Suprapubic skin (tissue), 3 donors: ENCODE results near the gene TTLL6.

ENCODE experiments used
- EP300 ChIP-seq: sonication (generic); formaldehyde crosslinking; IDR thresholded peaks from one replicate; pipeline ENCODE4 v1.6.1; 2017; ENCODE audit warnings: antibody characterized with exemption
- POLR2A ChIP-seq, 2 donors: fragments of 450-650 bp; IDR thresholded peaks; one replicate each; pipeline ENCODE4 v1.6.1; 2017; ENCODE audit warnings: antibody characterized with exemption in 2 of 2, mild to moderate bottlenecking in 2 of 2, moderate library complexity in 2 of 2
- TF ChIP-seq, protein P1 (sequence below), 2 donors: fragments of 200-600 bp in 1 of 2; fragments of 450-650 bp in 1 of 2; sonication (generic) in 1 of 2; IDR thresholded peaks; one replicate each; pipeline ENCODE4 v1.5.1; 2016 to 2019; ENCODE audit warnings: antibody characterized with exemption in 2 of 2, mild to moderate bottlenecking in 1 of 2, moderate library complexity in 1 of 2

DNA sequence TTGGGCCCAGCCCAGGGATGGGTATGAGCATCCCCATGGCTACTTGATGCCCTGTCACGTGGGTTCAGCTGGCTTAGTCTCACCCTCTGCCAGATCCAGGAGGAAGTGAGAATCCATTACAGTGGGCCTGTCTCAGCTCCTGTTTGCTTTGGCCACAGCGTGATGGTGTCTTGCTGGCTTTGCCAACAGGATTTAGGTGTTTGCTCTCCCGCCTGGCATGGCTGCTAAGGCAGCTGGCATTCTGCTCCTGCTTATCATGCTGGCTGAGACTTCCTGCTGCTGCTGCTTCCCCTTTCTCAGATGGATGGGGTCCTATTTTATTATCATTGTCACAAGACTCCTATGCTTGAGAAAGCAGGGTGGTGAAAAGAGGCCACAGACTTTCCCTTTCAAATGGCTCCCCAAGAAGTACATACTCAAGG lies 60.2 kb downstream of the TTLL6 start:
- TF ChIP-seq, protein P1, sequence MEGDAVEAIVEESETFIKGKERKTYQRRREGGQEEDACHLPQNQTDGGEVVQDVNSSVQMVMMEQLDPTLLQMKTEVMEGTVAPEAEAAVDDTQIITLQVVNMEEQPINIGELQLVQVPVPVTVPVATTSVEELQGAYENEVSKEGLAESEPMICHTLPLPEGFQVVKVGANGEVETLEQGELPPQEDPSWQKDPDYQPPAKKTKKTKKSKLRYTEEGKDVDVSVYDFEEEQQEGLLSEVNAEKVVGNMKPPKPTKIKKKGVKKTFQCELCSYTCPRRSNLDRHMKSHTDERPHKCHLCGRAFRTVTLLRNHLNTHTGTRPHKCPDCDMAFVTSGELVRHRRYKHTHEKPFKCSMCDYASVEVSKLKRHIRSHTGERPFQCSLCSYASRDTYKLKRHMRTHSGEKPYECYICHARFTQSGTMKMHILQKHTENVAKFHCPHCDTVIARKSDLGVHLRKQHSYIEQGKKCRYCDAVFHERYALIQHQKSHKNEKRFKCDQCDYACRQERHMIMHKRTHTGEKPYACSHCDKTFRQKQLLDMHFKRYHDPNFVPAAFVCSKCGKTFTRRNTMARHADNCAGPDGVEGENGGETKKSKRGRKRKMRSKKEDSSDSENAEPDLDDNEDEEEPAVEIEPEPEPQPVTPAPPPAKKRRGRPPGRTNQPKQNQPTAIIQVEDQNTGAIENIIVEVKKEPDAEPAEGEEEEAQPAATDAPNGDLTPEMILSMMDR (IDR thresholded peaks at IDR 0.05): no peak
- TF ChIP-seq EP300 (no peak), POLR2A (IDR thresholded peaks at IDR 0.05) (no peak)
